ENCODE measurements around the gene EYA2. TPM values are rescaled to one million over a fixed set of nuclear protein-coding genes. Genes with fewer than 3 reads are reported as not detected.

Gene EYA2
- total RNA-seq, 1 donor, result 17.7 TPM

DNA sequence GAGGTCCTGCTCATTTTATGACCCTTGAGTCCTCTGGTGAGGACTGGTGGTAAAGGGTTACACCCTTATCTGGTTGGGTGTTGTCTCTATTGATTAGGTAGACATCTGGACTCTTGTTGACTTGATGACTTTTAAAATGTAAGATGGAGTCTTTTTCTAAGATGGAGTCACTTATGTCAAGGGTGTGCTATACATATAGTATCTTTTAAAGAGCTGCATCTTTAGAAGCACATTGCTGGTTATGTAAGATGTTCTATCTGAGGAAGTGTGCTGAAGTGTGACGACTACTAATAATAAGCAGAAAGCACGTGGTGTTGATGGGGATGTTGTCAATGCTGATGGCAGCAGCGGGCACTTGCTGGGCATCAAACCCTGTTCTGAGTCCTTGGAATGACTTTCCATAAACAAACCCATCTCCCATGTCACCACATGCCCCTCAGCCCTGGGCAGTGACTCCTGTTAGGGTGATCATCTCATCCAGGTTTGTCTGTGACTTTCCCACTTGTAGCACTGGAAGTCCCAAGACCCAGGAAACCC, 229.6 kb downstream of the EYA2 start:
- TF ChIP-seq, protein P1, sequence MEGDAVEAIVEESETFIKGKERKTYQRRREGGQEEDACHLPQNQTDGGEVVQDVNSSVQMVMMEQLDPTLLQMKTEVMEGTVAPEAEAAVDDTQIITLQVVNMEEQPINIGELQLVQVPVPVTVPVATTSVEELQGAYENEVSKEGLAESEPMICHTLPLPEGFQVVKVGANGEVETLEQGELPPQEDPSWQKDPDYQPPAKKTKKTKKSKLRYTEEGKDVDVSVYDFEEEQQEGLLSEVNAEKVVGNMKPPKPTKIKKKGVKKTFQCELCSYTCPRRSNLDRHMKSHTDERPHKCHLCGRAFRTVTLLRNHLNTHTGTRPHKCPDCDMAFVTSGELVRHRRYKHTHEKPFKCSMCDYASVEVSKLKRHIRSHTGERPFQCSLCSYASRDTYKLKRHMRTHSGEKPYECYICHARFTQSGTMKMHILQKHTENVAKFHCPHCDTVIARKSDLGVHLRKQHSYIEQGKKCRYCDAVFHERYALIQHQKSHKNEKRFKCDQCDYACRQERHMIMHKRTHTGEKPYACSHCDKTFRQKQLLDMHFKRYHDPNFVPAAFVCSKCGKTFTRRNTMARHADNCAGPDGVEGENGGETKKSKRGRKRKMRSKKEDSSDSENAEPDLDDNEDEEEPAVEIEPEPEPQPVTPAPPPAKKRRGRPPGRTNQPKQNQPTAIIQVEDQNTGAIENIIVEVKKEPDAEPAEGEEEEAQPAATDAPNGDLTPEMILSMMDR (IDR thresholded peaks at IDR 0.05; ENCODE audit: extremely low read depth, low read depth, low read length), result no peak
- H3K9me3 ChIP-seq (ENCODE audit: low read depth, low read length), result no peaks in the 10 kb centered on the region
- no peak for DNase-seq (ENCODE audit: insufficient read length, low spot score, missing footprints)
- H3K4me3 ChIP-seq (ENCODE audit: insufficient read depth, low read length), result no peak overlapping the region
- peak overlapping the region; percentile 86 for H3K27ac ChIP-seq (ENCODE audit: low read depth, low read length)
- peak overlapping the region; percentile 37 for H3K4me2 ChIP-seq (ENCODE audit: insufficient read depth, low read length)
- H3K79me2 ChIP-seq (ENCODE audit: insufficient read depth, low read length), result no peaks in the 10 kb centered on the region
- H4K20me1 ChIP-seq (ENCODE audit: insufficient read depth, low read length), result no peaks in the 10 kb centered on the region
- peak overlapping the region; percentile 21 for H2AFZ ChIP-seq (ENCODE audit: low read length)
- peaks cover 35% of the 10 kb centered on the region for H3K4me1 ChIP-seq (ENCODE audit: insufficient read depth, low read length)
- no peaks in the 10 kb centered on the region for H3K36me3 ChIP-seq (ENCODE audit: insufficient read depth, low read length)
- no peaks in the 10 kb centered on the region for H3K27me3 ChIP-seq (ENCODE audit: insufficient read depth, low read length)

DNA sequence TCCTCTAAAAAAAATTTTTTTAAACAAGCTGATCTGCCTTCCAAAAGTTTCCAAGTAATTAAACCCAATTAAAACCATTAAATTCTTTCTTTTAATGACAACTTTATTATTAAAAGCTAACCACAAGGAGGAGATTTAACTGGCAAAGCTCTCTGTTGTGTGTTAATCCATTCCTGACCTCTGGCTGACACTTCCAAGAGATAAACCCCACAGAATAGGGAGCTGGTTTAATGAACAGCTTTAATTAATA, 230.8 kb downstream of the EYA2 start:
- H2AFZ ChIP-seq (ENCODE audit: low read length), result no peak overlapping the region
- H3K27me3 ChIP-seq (ENCODE audit: insufficient read depth, low read length), result no peaks in the 10 kb centered on the region
- no peaks in the 10 kb centered on the region for H3K9me3 ChIP-seq (ENCODE audit: low read depth, low read length)
- no peak for DNase-seq (ENCODE audit: insufficient read length, low spot score, missing footprints)
- peaks cover 35% of the 10 kb centered on the region for H3K4me1 ChIP-seq (ENCODE audit: insufficient read depth, low read length)
- H4K20me1 ChIP-seq (ENCODE audit: insufficient read depth, low read length), result no peaks in the 10 kb centered on the region
- H3K36me3 ChIP-seq (ENCODE audit: insufficient read depth, low read length), result no peaks in the 10 kb centered on the region
- H3K27ac ChIP-seq (ENCODE audit: low read depth, low read length), result peak overlapping the region; percentile 72
- H3K79me2 ChIP-seq (ENCODE audit: insufficient read depth, low read length), result no peaks in the 10 kb centered on the region
- no peak overlapping the region for H3K4me2 ChIP-seq (ENCODE audit: insufficient read depth, low read length)
- no peak overlapping the region for H3K4me3 ChIP-seq (ENCODE audit: insufficient read depth, low read length)
- TF ChIP-seq, protein P1 (IDR thresholded peaks at IDR 0.05; ENCODE audit: extremely low read depth, low read depth, low read length), result no peak

DNA sequence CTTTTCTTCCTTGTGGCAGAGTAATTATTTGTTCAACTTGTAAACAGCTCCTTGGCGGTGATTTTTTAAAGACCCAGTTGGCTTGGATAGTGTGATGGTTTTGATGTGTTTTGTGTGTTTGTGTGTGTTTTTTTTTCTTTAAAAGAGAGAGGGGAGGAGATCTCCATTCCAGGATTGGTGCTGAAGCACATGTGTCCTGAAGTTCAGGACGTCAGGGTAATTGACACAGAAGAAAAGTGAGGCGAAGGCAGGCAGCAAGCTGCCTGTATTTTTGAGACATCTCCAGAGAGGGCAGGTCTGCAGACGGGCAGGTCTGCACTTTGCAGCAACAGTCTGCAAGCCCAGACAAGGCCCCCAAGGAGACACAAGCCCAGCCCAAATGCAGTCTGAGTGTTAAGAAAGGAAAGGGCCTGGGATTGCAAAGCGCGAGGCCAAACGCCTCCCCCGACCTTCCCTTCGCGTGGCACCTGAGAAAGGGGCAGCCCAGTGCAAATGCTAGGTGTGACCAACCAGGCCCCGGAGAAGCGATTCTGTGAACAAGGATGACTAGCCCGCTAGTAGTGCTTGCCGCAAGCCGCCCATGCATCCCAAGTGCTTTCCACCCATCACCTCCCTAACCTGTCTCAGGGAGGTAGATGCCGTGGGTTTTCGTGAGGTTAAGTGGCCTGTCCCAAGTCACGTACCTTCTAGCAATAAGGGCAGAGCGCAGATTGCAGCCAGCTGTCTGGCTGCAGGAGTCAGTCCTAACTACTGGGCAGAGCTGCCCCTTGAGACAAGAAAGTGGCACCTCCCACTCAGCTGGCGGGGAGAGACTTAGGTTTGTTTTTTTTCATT, 231.3 kb downstream of the EYA2 start:
- peak overlapping the region; percentile 72 for H3K27ac ChIP-seq (ENCODE audit: low read depth, low read length)

DNA sequence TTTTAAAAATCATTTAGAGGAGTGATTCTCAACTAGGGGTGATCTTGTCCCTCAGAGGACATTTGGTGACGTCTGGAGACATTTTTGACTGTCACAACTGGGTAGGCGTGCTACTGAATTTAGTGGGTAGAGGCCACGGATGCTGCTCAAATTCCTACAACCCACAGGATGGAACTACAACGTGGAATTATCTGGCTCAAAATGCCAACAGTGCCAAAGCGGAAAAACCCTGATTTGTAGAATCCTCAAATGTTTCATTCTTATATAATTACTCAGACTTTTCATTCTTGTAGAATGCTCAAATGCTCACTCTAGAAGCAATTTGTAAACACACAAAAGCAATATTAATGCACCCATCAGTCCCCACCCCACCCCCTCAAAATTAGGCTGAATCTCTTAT, 232.1 kb downstream of the EYA2 start:
- peak; percentile 85 for DNase-seq (ENCODE audit: insufficient read length, low spot score, missing footprints)
- Histone ChIP-seq H3K9me3 (ENCODE audit: low read depth, low read length) (no peaks in the 10 kb centered on the region), H2AFZ (ENCODE audit: low read length) (peak overlapping the region; percentile 31), H3K36me3 (ENCODE audit: insufficient read depth, low read length) (no peaks in the 10 kb centered on the region), H3K4me1 (ENCODE audit: insufficient read depth, low read length) (peaks cover 35% of the 10 kb centered on the region), H3K4me3 (ENCODE audit: insufficient read depth, low read length) (no peak overlapping the region), H3K27me3 (ENCODE audit: insufficient read depth, low read length) (no peaks in the 10 kb centered on the region), H3K79me2 (ENCODE audit: insufficient read depth, low read length) (no peaks in the 10 kb centered on the region), H3K27ac (ENCODE audit: low read depth, low read length) (peak overlapping the region; percentile 72), H3K4me2 (ENCODE audit: insufficient read depth, low read length) (peak overlapping the region; percentile 64), H4K20me1 (ENCODE audit: insufficient read depth, low read length) (no peaks in the 10 kb centered on the region)
- TF ChIP-seq, protein P1 (IDR thresholded peaks at IDR 0.05; ENCODE audit: extremely low read depth, low read depth, low read length), result no peak

More for the DNA sequence above, 231.3 kb downstream of the EYA2 start:
- Histone ChIP-seq H3K79me2 (ENCODE audit: insufficient read depth, low read length) (no peaks in the 10 kb centered on the region), H4K20me1 (ENCODE audit: insufficient read depth, low read length) (no peaks in the 10 kb centered on the region), H3K4me2 (ENCODE audit: insufficient read depth, low read length) (peak overlapping the region; percentile 64), H3K4me1 (ENCODE audit: insufficient read depth, low read length) (peaks cover 35% of the 10 kb centered on the region), H3K36me3 (ENCODE audit: insufficient read depth, low read length) (no peaks in the 10 kb centered on the region), H3K4me3 (ENCODE audit: insufficient read depth, low read length) (no peak overlapping the region), H3K9me3 (ENCODE audit: low read depth, low read length) (no peaks in the 10 kb centered on the region), H3K27me3 (ENCODE audit: insufficient read depth, low read length) (no peaks in the 10 kb centered on the region), H2AFZ (ENCODE audit: low read length) (peak overlapping the region; percentile 31)
- DNase-seq (ENCODE audit: insufficient read length, low spot score, missing footprints), result no peak
- TF ChIP-seq, protein P1 (IDR thresholded peaks at IDR 0.05; ENCODE audit: extremely low read depth, low read depth, low read length), result no peak
